GM23248 (cell line): Measurements from ENCODE around the gene CLSTN3. TPM values are rescaled to one million over a fixed set of nuclear protein-coding genes. Genes with fewer than 3 reads are reported as not detected.

Experiments used
- DNase-seq: peaks from one replicate; pipeline ENCODE4 v3.0.0-alpha.2; 2015
- H2AFZ ChIP-seq: fragments of 200-600 bp; sonication (generic); 2 replicates; pipeline ENCODE4 v1.6.1; 2016; ENCODE audit warnings: antibody characterized with exemption
- H3F3A ChIP-seq: fragments of 200-600 bp; sonication (generic); 2 replicates; pipeline ENCODE4 v1.6.1; 2016; ENCODE audit warnings: mild to moderate bottlenecking, antibody characterized with exemption, mixed run types; ENCODE audit not compliant: insufficient read depth
- H3K27ac ChIP-seq: fragments of 200-600 bp; sonication (generic); 2 replicates; pipeline ENCODE4 v1.5.1; 2016; ENCODE audit warnings: mild to moderate bottlenecking
- H3K27me3 ChIP-seq: fragments of 200-600 bp; sonication (generic); replicated peaks from 2 replicates; pipeline ENCODE4 v1.6.1; 2016; ENCODE audit warnings: mild to moderate bottlenecking; ENCODE audit not compliant: insufficient read depth
- H3K36me3 ChIP-seq: fragments of 200-600 bp; sonication (generic); 2 replicates; pipeline ENCODE4 v1.6.1; 2016; ENCODE audit warnings: low read depth, mild to moderate bottlenecking
- H3K4me1 ChIP-seq: fragments of 200-600 bp; sonication (generic); 2 replicates; pipeline ENCODE4 v1.6.1; 2016; ENCODE audit warnings: mild to moderate bottlenecking; ENCODE audit not compliant: insufficient read depth
- H3K4me2 ChIP-seq: fragments of 200-600 bp; sonication (generic); one replicate; pipeline ENCODE4 v1.6.1; 2016; ENCODE audit warnings: mild to moderate bottlenecking; ENCODE audit not compliant: unreplicated experiment
- H3K4me3 ChIP-seq: fragments of 200-600 bp; sonication (generic); 2 replicates; pipeline ENCODE4 v1.5.1; 2016; ENCODE audit warnings: mild to moderate bottlenecking
- H3K79me2 ChIP-seq: fragments of 200-600 bp; sonication (generic); 2 replicates; pipeline ENCODE4 v1.6.1; 2016; ENCODE audit warnings: mild to moderate bottlenecking; ENCODE audit not compliant: insufficient read depth
- H3K9ac ChIP-seq: fragments of 200-600 bp; sonication (generic); 2 replicates; pipeline ENCODE4 v1.6.1; 2016; ENCODE audit warnings: mild to moderate bottlenecking
- H3K9me2 ChIP-seq: fragments of 200-600 bp; sonication (generic); 2 replicates; pipeline ENCODE4 v1.6.1; 2016; ENCODE audit warnings: mixed run types, mild to moderate bottlenecking, moderate library complexity; ENCODE audit not compliant: insufficient read depth
- H3K9me3 ChIP-seq: fragments of 200-600 bp; sonication (generic); one replicate; pipeline ENCODE4 v1.6.1; 2017; ENCODE audit warnings: low read depth
- H4K20me1 ChIP-seq: fragments of 200-600 bp; sonication (generic); 2 replicates; pipeline ENCODE4 v1.6.0; 2016; ENCODE audit not compliant: insufficient read depth
- EZH2 ChIP-seq: fragments of 200-600 bp; sonication (generic); IDR thresholded peaks from 2 replicates; pipeline ENCODE4 v1.6.1; 2018; ENCODE audit warnings: antibody characterized with exemption, mild to moderate bottlenecking; ENCODE audit not compliant: insufficient read depth, poor library complexity, severe bottlenecking
- EZH2phosphoT487 ChIP-seq: fragments of 200-600 bp; sonication (generic); IDR thresholded peaks from 2 replicates; pipeline ENCODE4 v1.6.1; 2018; ENCODE audit warnings: antibody characterized with exemption, moderate library complexity, mild to moderate bottlenecking, low read depth; ENCODE audit not compliant: insufficient read depth
- WGBS, 2 experiments: methylation state at CpG; one replicate each; pipeline ENCODE4 v1.1.6; 2015 to 2017; ENCODE audit warnings: low lambda C conversion rate in 2 of 2, low coverage in 1 of 2; ENCODE audit errors: missing lambda C conversion rate in 2 of 2; 5-methylcytosine and 5-hydroxymethylcytosine counted together
- in situ Hi-C: fragments of 300-500 bp; cut with MboI; formaldehyde crosslinking; loops from 2 replicates; pipeline ENCODE4 v1.15.0; 2020
- polyA plus RNA-seq: library from polyadenylated mRNA; unstranded; fragments of >200 nt; fragmentation: Nextera tagmentation; extraction: Ambion mirVana; gene quantifications from 2 replicates; pipeline ENCODE4 v1.2.1, GENCODE V29; 2016
- total RNA-seq: library from RNA; depleted of rRNA; stranded (reverse); fragments of >200 nt; shearing (Covaris generic); gene quantifications from 2 replicates; pipeline ENCODE4 v1.2.3, GENCODE V29; 2014

The CLSTN3 gene
- total and polyA plus RNA-seq, 2 experiments from 2014 or later, result 1.8 to 4.5 TPM

- H4K20me1 ChIP-seq, result no peaks in the 10 kb centered on the region
- TF ChIP-seq EZH2 (no peak), EZH2phosphoT487 (no peak)
- in situ Hi-C loops, result loop anchor here (10.0 kb wide), 1 partner anchor 170 kb away; the partner anchor contains the start of genes C12orf57 and RNU7-1
Measured at GRCh38 chr12:7114851-7115250, 15.3 kb upstream of the CLSTN3 start.

GRCh38 chr12:7116196-7116595 is 14.0 kb upstream of the CLSTN3 start:
- no peak for DNase-seq
- Histone ChIP-seq H3K4me1 (no peaks in the 10 kb centered on the region), H3K9me2 (no peaks in the 10 kb centered on the region), H3K4me3 (no peak overlapping the region), H3K27me3 (no peaks in the 10 kb centered on the region), H3K36me3 (no peaks in the 10 kb centered on the region; the same call in 1 of the 2 replicates), H4K20me1 (no peaks in the 10 kb centered on the region), H3K9ac (no peak overlapping the region), H3K4me2 (no peak overlapping the region), H3K9me3 (no peaks in the 10 kb centered on the region), H3K27ac (no peak overlapping the region), H2AFZ (no peak overlapping the region), H3F3A (no peaks in the 10 kb centered on the region), H3K79me2 (no peaks in the 10 kb centered on the region)
- 82 to 89% methylated on average over 3 of the region's 3 CpGs for WGBS, 2 experiments
- in situ Hi-C loops, result loop anchor here (10.0 kb wide), 1 partner anchor 171 kb away; the partner anchor contains the start of genes C12orf57 and RNU7-1
- TF ChIP-seq EZH2phosphoT487, result no peak

More at GRCh38 chr12:7114851-7115250, 15.3 kb upstream of the CLSTN3 start:
- H3K27me3 ChIP-seq, result no peaks in the 10 kb centered on the region
- H3K9ac ChIP-seq, result no peak overlapping the region
- no peak overlapping the region for H3K4me2 ChIP-seq
- peaks cover 2% of the 10 kb centered on the region; the same call in 1 of the 2 replicates for H3K79me2 ChIP-seq
- H3K4me1 ChIP-seq, result no peaks in the 10 kb centered on the region
- no peaks in the 10 kb centered on the region for H3K9me2 ChIP-seq
- no peak overlapping the region for H3K27ac ChIP-seq
- no peaks in the 10 kb centered on the region for H3F3A ChIP-seq
- no peak for DNase-seq
- H3K4me3 ChIP-seq, result no peak overlapping the region
- 79 to 86% methylated on average over 6 of the region's 6 CpGs for WGBS, 2 experiments
- H3K36me3 ChIP-seq, result no peaks in the 10 kb centered on the region; the same call in 1 of the 2 replicates
- H3K9me3 ChIP-seq, result no peaks in the 10 kb centered on the region
- no peak overlapping the region for H2AFZ ChIP-seq

- Histone ChIP-seq H3K4me3 (no peak overlapping the region), H3K9ac (no peak overlapping the region), H3K4me2 (no peak overlapping the region), H3K27me3 (no peaks in the 10 kb centered on the region), H3K79me2 (no peaks in the 10 kb centered on the region), H3F3A (no peaks in the 10 kb centered on the region), H3K27ac (no peak overlapping the region), H3K36me3 (no peaks in the 10 kb centered on the region; the same call in 1 of the 2 replicates), H2AFZ (no peak overlapping the region), H3K4me1 (no peaks in the 10 kb centered on the region), H4K20me1 (no peaks in the 10 kb centered on the region), H3K9me3 (no peaks in the 10 kb centered on the region), H3K9me2 (no peaks in the 10 kb centered on the region)
- DNase-seq, result no peak
- 93 to 95% methylated on average over 9 of the region's 9 CpGs for WGBS, 2 experiments
- TF ChIP-seq EZH2 (no peak), EZH2phosphoT487 (no peak)
- in situ Hi-C loops, result loop anchor here (10.0 kb wide), 1 partner anchor 172 kb away; the partner anchor contains the start of genes C12orf57 and RNU7-1
Measured at GRCh38 chr12:7116916-7117315, 13.3 kb upstream of the CLSTN3 start.

- 93 to 94% methylated on average over 3 of the region's 3 CpGs for WGBS, 2 experiments
- Histone ChIP-seq H3K9me3 (no peaks in the 10 kb centered on the region), H3K27ac (no peak overlapping the region), H3K79me2 (no peaks in the 10 kb centered on the region), H3K27me3 (no peaks in the 10 kb centered on the region), H3K4me2 (no peak overlapping the region), H2AFZ (no peak overlapping the region), H3K9ac (no peak overlapping the region), H3K9me2 (no peaks in the 10 kb centered on the region), H4K20me1 (no peaks in the 10 kb centered on the region), H3K4me3 (no peak overlapping the region), H3F3A (no peaks in the 10 kb centered on the region), H3K4me1 (no peaks in the 10 kb centered on the region), H3K36me3 (no peaks in the 10 kb centered on the region; the same call in 1 of the 2 replicates)
- in situ Hi-C loops, result loop anchor here (10.0 kb wide), 1 partner anchor 173 kb away; the partner anchor contains the start of genes C12orf57 and RNU7-1
- no peak for DNase-seq
- no peak for TF ChIP-seq EZH2phosphoT487
- no peak for TF ChIP-seq EZH2
Measured at GRCh38 chr12:7117670-7118069, 12.5 kb upstream of the CLSTN3 start.
